SK-N-SH treated with all-trans-retinoic acid at 6 μM for 48 hours (cell line): Measurements from ENCODE around the gene WEE2.

Source experiments
- ATAC-seq: fragments of 200-7000 bp; cut with Tn5 transposase; 3 replicates; pipeline ENCODE4 v1.9.1; 2020; ENCODE audit warnings: mild to moderate bottlenecking, moderate library complexity
- BACH2 ChIP-seq: fragments of 250-450 bp; sonication (Bioruptor Pico); IDR thresholded peaks from 2 replicates; pipeline ENCODE4 v1.9.0; 2021; ENCODE audit warnings: mild to moderate bottlenecking, borderline replicate concordance
- CSDC2 ChIP-seq: fragments of 250-450 bp; sonication (Bioruptor Pico); IDR thresholded peaks from 2 replicates; pipeline ENCODE4 v1.5.0; 2020; ENCODE audit warnings: mild to moderate bottlenecking, moderate library complexity
- ESRRG ChIP-seq: fragments of 250-450 bp; sonication (Bioruptor Pico); IDR thresholded peaks from 2 replicates; pipeline ENCODE4 v1.6.1; 2021; ENCODE audit warnings: mild to moderate bottlenecking
- GLIS3 ChIP-seq: fragments of 250-450 bp; sonication (Bioruptor Pico); IDR thresholded peaks from 2 replicates; pipeline ENCODE4 v1.5.0; 2020; ENCODE audit warnings: mild to moderate bottlenecking, moderate library complexity
- ISL1 ChIP-seq: fragments of 250-450 bp; sonication (Bioruptor Pico); IDR thresholded peaks from 2 replicates; pipeline ENCODE4 v2.1.2; 2022; ENCODE audit warnings: mild to moderate bottlenecking, moderate library complexity
- OSR1 ChIP-seq: fragments of 250-450 bp; sonication (Bioruptor Pico); IDR thresholded peaks from 2 replicates; pipeline ENCODE4 v1.8.0; 2022; ENCODE audit warnings: moderate library complexity, mild to moderate bottlenecking, inconsistent platforms
- PPARA ChIP-seq: fragments of 250-450 bp; sonication (Bioruptor Pico); IDR thresholded peaks from 2 replicates; pipeline ENCODE4 v1.5.0; 2020; ENCODE audit warnings: mild to moderate bottlenecking, borderline replicate concordance
- RARB ChIP-seq: fragments of 250-450 bp; sonication (Bioruptor Pico); IDR thresholded peaks from 2 replicates; pipeline ENCODE4 v1.8.0; 2021; ENCODE audit warnings: mild to moderate bottlenecking, moderate library complexity
- SNAI2 ChIP-seq: fragments of 250-450 bp; sonication (Bioruptor Pico); IDR thresholded peaks from 2 replicates; pipeline ENCODE4 v1.5.0; 2020; ENCODE audit warnings: mild to moderate bottlenecking, moderate library complexity
- TCF4 ChIP-seq: fragments of 250-450 bp; sonication (Bioruptor Pico); IDR thresholded peaks from 2 replicates; pipeline ENCODE4 v1.8.0; 2021; ENCODE audit warnings: mild to moderate bottlenecking, moderate library complexity, borderline replicate concordance
- TOX ChIP-seq: fragments of 250-450 bp; sonication (Bioruptor Pico); IDR thresholded peaks from 2 replicates; pipeline ENCODE4 v1.8.0; 2021; ENCODE audit warnings: mild to moderate bottlenecking, moderate library complexity, borderline replicate concordance
- ZC3H10 ChIP-seq: fragments of 250-450 bp; sonication (Bioruptor Pico); IDR thresholded peaks from 2 replicates; pipeline ENCODE4 v1.5.1; 2021; ENCODE audit warnings: mild to moderate bottlenecking, moderate library complexity
- ZFP3 ChIP-seq: fragments of 250-450 bp; sonication (Bioruptor Pico); IDR thresholded peaks from 2 replicates; pipeline ENCODE4 v1.5.0; 2020; ENCODE audit warnings: mild to moderate bottlenecking, moderate library complexity
- ZFP30 ChIP-seq: fragments of 450-650 bp; formaldehyde crosslinking; IDR thresholded peaks from 2 replicates; pipeline ENCODE4 v1.5.0; 2022; ENCODE audit warnings: mild to moderate bottlenecking, moderate library complexity
- ZNF565 ChIP-seq: fragments of 450-650 bp; formaldehyde crosslinking; conservative IDR thresholded peaks from 2 replicates; pipeline ENCODE4 v1.5.0; 2020; ENCODE audit warnings: low read depth, mild to moderate bottlenecking, moderate library complexity
- ZNF70 ChIP-seq: fragments of 450-650 bp; formaldehyde crosslinking; IDR thresholded peaks from 2 replicates; pipeline ENCODE4 v1.5.0; 2020; ENCODE audit warnings: mild to moderate bottlenecking, moderate library complexity
- ZNF8 ChIP-seq: fragments of 450-650 bp; formaldehyde crosslinking; IDR thresholded peaks from 2 replicates; pipeline ENCODE4 v1.5.0; 2020; ENCODE audit warnings: mild to moderate bottlenecking, moderate library complexity
- TF ChIP-seq, protein P1 (sequence below): fragments of 250-450 bp; sonication (Bioruptor Pico); IDR thresholded peaks from 2 replicates; pipeline ENCODE4 v1.5.0; 2020; ENCODE audit warnings: mild to moderate bottlenecking, moderate library complexity
- TF ChIP-seq, protein P2 (sequence below): fragments of 250-450 bp; sonication (Bioruptor Pico); IDR thresholded peaks from 2 replicates; pipeline ENCODE4 v1.5.1; 2021; ENCODE audit warnings: mild to moderate bottlenecking, moderate library complexity
- TF ChIP-seq, protein P3 (sequence below): fragments of 250-450 bp; sonication (Bioruptor Pico); IDR thresholded peaks from 2 replicates; pipeline ENCODE4 v1.5.1; 2020; ENCODE audit warnings: low read depth, mild to moderate bottlenecking, moderate library complexity
- TF ChIP-seq, protein P4 (sequence below): fragments of 250-450 bp; sonication (Bioruptor Pico); IDR thresholded peaks from 2 replicates; pipeline ENCODE4 v1.8.0; 2020; ENCODE audit warnings: mild to moderate bottlenecking, moderate library complexity, borderline replicate concordance
- TF ChIP-seq, protein P5 (sequence below): fragments of 250-450 bp; sonication (Bioruptor Pico); IDR thresholded peaks from 2 replicates; pipeline ENCODE4 v1.8.0; 2021; ENCODE audit warnings: low read depth, mild to moderate bottlenecking, moderate library complexity, borderline replicate concordance

WEE2 gene

DNA sequence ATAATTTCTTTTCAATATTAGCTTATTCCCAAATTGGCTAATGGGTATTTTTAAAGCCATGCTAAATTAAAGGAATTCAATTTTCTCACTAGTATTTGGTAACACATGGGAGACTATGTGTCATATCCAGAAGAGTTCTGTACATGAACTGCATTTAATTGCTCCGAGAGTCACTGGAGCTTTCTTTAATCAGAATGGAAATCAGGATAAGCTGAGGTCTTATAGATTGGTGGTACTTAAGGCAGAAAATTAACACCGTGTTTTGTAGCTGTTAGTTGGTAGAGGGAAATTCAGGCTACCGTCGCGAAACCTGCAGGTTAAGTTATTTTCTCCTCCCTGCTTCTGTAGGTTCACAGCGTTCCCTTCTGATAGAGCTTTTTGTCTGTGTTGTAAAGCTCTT lies at the start of gene WEE2:
Gene WEE2, plus strand, starts transcription at position 3 of the 400 bp plus-strand sequence. CDS start 406 bp downstream, outside the sequence.
- no peak for ATAC-seq
- TF ChIP-seq TCF4 (CRISPR knock-in tag) (no peak), ZFP30 (CRISPR knock-in tag) (no peak), OSR1 (CRISPR knock-in tag) (no peak), ZC3H10 (no peak), ZNF70 (CRISPR knock-in tag) (no peak), ZNF565 (CRISPR knock-in tag) (no peak), RARB (CRISPR knock-in tag) (no peak), ISL1 (CRISPR knock-in tag) (no peak), ZFP3 (no peak)
- TF ChIP-seq, protein P1, sequence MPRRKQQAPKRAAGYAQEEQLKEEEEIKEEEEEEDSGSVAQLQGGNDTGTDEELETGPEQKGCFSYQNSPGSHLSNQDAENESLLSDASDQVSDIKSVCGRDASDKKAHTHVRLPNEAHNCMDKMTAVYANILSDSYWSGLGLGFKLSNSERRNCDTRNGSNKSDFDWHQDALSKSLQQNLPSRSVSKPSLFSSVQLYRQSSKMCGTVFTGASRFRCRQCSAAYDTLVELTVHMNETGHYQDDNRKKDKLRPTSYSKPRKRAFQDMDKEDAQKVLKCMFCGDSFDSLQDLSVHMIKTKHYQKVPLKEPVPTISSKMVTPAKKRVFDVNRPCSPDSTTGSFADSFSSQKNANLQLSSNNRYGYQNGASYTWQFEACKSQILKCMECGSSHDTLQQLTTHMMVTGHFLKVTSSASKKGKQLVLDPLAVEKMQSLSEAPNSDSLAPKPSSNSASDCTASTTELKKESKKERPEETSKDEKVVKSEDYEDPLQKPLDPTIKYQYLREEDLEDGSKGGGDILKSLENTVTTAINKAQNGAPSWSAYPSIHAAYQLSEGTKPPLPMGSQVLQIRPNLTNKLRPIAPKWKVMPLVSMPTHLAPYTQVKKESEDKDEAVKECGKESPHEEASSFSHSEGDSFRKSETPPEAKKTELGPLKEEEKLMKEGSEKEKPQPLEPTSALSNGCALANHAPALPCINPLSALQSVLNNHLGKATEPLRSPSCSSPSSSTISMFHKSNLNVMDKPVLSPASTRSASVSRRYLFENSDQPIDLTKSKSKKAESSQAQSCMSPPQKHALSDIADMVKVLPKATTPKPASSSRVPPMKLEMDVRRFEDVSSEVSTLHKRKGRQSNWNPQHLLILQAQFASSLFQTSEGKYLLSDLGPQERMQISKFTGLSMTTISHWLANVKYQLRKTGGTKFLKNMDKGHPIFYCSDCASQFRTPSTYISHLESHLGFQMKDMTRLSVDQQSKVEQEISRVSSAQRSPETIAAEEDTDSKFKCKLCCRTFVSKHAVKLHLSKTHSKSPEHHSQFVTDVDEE, result no peak
- TF ChIP-seq, protein P2, sequence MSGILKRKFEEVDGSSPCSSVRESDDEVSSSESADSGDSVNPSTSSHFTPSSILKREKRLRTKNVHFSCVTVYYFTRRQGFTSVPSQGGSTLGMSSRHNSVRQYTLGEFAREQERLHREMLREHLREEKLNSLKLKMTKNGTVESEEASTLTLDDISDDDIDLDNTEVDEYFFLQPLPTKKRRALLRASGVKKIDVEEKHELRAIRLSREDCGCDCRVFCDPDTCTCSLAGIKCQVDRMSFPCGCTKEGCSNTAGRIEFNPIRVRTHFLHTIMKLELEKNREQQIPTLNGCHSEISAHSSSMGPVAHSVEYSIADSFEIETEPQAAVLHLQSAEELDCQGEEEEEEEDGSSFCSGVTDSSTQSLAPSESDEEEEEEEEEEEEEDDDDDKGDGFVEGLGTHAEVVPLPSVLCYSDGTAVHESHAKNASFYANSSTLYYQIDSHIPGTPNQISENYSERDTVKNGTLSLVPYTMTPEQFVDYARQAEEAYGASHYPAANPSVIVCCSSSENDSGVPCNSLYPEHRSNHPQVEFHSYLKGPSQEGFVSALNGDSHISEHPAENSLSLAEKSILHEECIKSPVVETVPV (CRISPR knock-in tag), result no peak
- TF ChIP-seq, protein P3, sequence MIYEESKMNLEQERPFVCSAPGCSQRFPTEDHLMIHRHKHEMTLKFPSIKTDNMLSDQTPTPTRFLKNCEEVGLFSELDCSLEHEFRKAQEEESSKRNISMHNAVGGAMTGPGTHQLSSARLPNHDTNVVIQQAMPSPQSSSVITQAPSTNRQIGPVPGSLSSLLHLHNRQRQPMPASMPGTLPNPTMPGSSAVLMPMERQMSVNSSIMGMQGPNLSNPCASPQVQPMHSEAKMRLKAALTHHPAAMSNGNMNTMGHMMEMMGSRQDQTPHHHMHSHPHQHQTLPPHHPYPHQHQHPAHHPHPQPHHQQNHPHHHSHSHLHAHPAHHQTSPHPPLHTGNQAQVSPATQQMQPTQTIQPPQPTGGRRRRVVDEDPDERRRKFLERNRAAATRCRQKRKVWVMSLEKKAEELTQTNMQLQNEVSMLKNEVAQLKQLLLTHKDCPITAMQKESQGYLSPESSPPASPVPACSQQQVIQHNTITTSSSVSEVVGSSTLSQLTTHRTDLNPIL (CRISPR knock-in tag), result no peak
- TF ChIP-seq, protein P4, sequence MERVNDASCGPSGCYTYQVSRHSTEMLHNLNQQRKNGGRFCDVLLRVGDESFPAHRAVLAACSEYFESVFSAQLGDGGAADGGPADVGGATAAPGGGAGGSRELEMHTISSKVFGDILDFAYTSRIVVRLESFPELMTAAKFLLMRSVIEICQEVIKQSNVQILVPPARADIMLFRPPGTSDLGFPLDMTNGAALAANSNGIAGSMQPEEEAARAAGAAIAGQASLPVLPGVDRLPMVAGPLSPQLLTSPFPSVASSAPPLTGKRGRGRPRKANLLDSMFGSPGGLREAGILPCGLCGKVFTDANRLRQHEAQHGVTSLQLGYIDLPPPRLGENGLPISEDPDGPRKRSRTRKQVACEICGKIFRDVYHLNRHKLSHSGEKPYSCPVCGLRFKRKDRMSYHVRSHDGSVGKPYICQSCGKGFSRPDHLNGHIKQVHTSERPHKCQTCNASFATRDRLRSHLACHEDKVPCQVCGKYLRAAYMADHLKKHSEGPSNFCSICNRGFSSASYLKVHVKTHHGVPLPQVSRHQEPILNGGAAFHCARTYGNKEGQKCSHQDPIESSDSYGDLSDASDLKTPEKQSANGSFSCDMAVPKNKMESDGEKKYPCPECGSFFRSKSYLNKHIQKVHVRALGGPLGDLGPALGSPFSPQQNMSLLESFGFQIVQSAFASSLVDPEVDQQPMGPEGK (CRISPR knock-in tag), result no peak

DNA sequence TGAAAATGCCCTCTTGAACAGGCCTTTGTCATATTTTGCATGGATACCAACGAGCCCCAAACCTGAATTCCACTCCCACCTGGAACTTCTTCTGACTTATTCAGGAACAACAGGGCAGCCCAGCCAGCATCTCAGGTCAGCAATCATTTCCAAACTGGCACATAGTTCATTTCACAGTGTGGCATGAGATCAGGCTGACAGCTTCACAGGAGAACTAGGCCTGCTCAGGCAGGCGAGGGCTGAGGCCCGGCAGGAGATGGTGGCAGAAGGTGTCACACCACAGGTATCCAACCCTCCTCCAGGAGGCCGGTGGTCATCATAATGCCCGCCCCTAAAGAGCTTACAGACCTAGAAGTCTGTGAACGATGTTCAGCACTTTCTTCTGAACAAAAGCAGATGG lies 48.7 kb upstream of the WEE2 start:
- TF ChIP-seq ZFP3 (no peak), ZNF8 (CRISPR knock-in tag) (no peak), BACH2 (CRISPR knock-in tag) (no peak), GLIS3 (no peak), SNAI2 (no peak), PPARA (CRISPR knock-in tag) (no peak), ESRRG (CRISPR knock-in tag) (no peak), OSR1 (CRISPR knock-in tag) (no peak), ZFP30 (CRISPR knock-in tag) (no peak), ZNF565 (CRISPR knock-in tag) (no peak)
- TF ChIP-seq, protein P1, result no peak
- TF ChIP-seq, all 23 proteins: peak for 0

DNA sequence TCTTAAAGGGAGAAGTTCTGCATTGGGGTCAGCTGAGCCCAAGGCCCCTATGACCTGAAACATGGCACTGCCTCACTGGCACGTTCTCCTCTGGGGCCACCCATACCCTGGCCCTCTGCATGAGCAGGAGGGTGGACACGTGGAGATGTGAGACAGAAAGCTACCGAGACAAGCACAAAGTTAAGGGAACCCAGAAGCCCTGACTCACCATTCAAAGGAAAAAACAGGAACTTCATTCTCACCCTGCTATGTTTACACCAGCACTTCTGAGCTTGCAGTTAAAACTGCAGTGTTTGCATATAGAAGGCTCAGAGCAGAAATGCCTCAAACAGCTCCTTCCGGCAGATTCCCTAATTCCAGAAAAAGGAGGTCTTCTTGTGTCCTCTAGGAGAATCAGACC lies 47.9 kb upstream of the WEE2 start:
- no peak for ATAC-seq
- TF ChIP-seq TCF4 (CRISPR knock-in tag) (no peak), CSDC2 (no peak), ESRRG (CRISPR knock-in tag) (no peak), OSR1 (CRISPR knock-in tag) (no peak), TOX (CRISPR knock-in tag) (no peak), ZC3H10 (no peak), ZNF70 (CRISPR knock-in tag) (no peak)
- TF ChIP-seq, protein P1, result no peak
- TF ChIP-seq, protein P5, sequence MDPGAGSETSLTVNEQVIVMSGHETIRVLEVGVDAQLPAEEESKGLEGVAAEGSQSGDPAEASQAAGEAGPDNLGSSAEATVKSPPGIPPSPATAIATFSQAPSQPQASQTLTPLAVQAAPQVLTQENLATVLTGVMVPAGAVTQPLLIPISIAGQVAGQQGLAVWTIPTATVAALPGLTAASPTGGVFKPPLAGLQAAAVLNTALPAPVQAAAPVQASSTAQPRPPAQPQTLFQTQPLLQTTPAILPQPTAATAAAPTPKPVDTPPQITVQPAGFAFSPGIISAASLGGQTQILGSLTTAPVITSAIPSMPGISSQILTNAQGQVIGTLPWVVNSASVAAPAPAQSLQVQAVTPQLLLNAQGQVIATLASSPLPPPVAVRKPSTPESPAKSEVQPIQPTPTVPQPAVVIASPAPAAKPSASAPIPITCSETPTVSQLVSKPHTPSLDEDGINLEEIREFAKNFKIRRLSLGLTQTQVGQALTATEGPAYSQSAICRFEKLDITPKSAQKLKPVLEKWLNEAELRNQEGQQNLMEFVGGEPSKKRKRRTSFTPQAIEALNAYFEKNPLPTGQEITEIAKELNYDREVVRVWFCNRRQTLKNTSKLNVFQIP (CRISPR knock-in tag), result no peak

More for the DNA sequence above, 48.7 kb upstream of the WEE2 start:
- no peak for ATAC-seq
